A172 (cell line): Measurements from ENCODE around the gene KRTAP3-3. TPM values are rescaled to one million over a fixed set of nuclear protein-coding genes. Genes with fewer than 3 reads are reported as not detected.
"Not testable (repeated sequence)": the region's sequence is repeated elsewhere in the genome, so short reads cannot be mapped to it uniquely, and the experiment has no call there.

ENCODE experiments used
- DNase-seq: peaks from one replicate; pipeline ENCODE4 v3.0.0-alpha.2; 2015; ENCODE audit warnings: low spot score
- total RNA-seq: library from RNA; depleted of rRNA; stranded (reverse); fragments of >200 nt; shearing (Covaris generic); gene quantifications from 2 replicates; pipeline ENCODE4 v1.2.3, GENCODE V29; 2014; rRNA removed

The KRTAP3-3 gene
- total RNA-seq: not detected in 2 replicates

- no peak for DNase-seq
Observed at GRCh38 chr17:40993839-40994238, at the start of gene KRTAP3-3. Gene KRTAP3-3, minus strand, starts transcription at chr17:40994164. Its CDS starts 67 bp downstream, at chr17:40994097.

- DNase-seq: no peak
Observed at GRCh38 chr17:41042953-41043352, 49.0 kb upstream of the KRTAP3-3 start.

- not testable (repeated sequence) for DNase-seq
Observed at GRCh38 chr17:41040783-41041571, 47.0 kb upstream of the KRTAP3-3 start, which contains the start of gene KRTAP1-1. Gene KRTAP1-1, minus strand, starts transcription at chr17:41041450. Its CDS starts 53 bp downstream, at chr17:41041397.

- no peak for DNase-seq
Observed at GRCh38 chr17:41037853-41038350, 43.9 kb upstream of the KRTAP3-3 start.

- DNase-seq: not testable (repeated sequence)
Observed at GRCh38 chr17:41034346-41034935, 40.5 kb upstream of the KRTAP3-3 start, which contains the start of gene KRTAP1-3. Gene KRTAP1-3, minus strand, starts transcription at chr17:41034874. Its CDS starts 53 bp downstream, at chr17:41034821.

- DNase-seq: no peak
Observed at GRCh38 chr17:41029633-41030245, 35.8 kb upstream of the KRTAP3-3 start, which contains the start of gene KRTAP1-4. Gene KRTAP1-4, minus strand, starts transcription at chr17:41030195. Its CDS starts 117 bp downstream, at chr17:41030078.

GRCh38 chr17:41026715-41027471, 32.9 kb upstream of the KRTAP3-3 start, which contains the start of gene KRTAP1-5:
Gene KRTAP1-5, minus strand, starts transcription at chr17:41027208. Its CDS starts 53 bp downstream, at chr17:41027155.
- peak; percentile 50 for DNase-seq

- no peak for DNase-seq
Observed at GRCh38 chr17:41024697-41025096, 30.7 kb upstream of the KRTAP3-3 start.

- DNase-seq: no peak
Observed at GRCh38 chr17:41020336-41020735, 26.4 kb upstream of the KRTAP3-3 start.

GRCh38 chr17:41019415-41019814, 25.5 kb upstream of the KRTAP3-3 start:
- DNase-seq: no peak

- DNase-seq: no peak
Observed at GRCh38 chr17:41018541-41018940, 24.6 kb upstream of the KRTAP3-3 start.

- no peak for DNase-seq
Observed at GRCh38 chr17:41016578-41017215, 22.7 kb upstream of the KRTAP3-3 start.

- no peak for DNase-seq
Observed at GRCh38 chr17:41015454-41015853, 21.5 kb upstream of the KRTAP3-3 start.

- peak; percentile 10 for DNase-seq
Observed at GRCh38 chr17:41013606-41014005, 19.6 kb upstream of the KRTAP3-3 start.

- peak; percentile 47 for DNase-seq
Observed at GRCh38 chr17:41013181-41013580, 19.2 kb upstream of the KRTAP3-3 start.

GRCh38 chr17:41012326-41013120, 18.6 kb upstream of the KRTAP3-3 start:
- DNase-seq: no peak

GRCh38 chr17:41010441-41010840, 16.5 kb upstream of the KRTAP3-3 start:
- DNase-seq: no peak

- DNase-seq: no peak
Observed at GRCh38 chr17:41009936-41010335, 16.0 kb upstream of the KRTAP3-3 start.

- peak; percentile 18 for DNase-seq
Observed at GRCh38 chr17:41009301-41009760, 15.4 kb upstream of the KRTAP3-3 start.

GRCh38 chr17:41008811-41009210, 14.8 kb upstream of the KRTAP3-3 start, which contains the start of gene KRTAP3-1:
Gene KRTAP3-1, minus strand, starts transcription at chr17:41009128. Its CDS starts 54 bp downstream, at chr17:41009074.
- no peak for DNase-seq
